Transverse colon (tissue), 3 donors: ENCODE results near the gene DDX17.

Experiments
- EP300 ChIP-seq: sonication (generic); formaldehyde crosslinking; IDR thresholded peaks from one replicate; pipeline ENCODE4 v1.6.1; 2017; ENCODE audit warnings: antibody characterized with exemption, low read depth
- POLR2A ChIP-seq: fragments of 450-650 bp; IDR thresholded peaks from one replicate; pipeline ENCODE4 v1.6.1; 2016; ENCODE audit warnings: antibody characterized with exemption, mild to moderate bottlenecking, moderate library complexity
- TF ChIP-seq, protein P1 (sequence below), 5 experiments: fragments of 200-600 bp in 3 of 5; fragments of 450-650 bp in 2 of 5; sonication (generic) in 3 of 5; IDR thresholded peaks; 1 replicate in 2 of 5; 2 replicates in 3 of 5; pipeline ENCODE4 v1.5.1; 2016 to 2017; ENCODE audit warnings: antibody characterized with exemption in 5 of 5, inconsistent platforms in 3 of 5, mild to moderate bottlenecking in 2 of 5, moderate library complexity in 1 of 5

DNA sequence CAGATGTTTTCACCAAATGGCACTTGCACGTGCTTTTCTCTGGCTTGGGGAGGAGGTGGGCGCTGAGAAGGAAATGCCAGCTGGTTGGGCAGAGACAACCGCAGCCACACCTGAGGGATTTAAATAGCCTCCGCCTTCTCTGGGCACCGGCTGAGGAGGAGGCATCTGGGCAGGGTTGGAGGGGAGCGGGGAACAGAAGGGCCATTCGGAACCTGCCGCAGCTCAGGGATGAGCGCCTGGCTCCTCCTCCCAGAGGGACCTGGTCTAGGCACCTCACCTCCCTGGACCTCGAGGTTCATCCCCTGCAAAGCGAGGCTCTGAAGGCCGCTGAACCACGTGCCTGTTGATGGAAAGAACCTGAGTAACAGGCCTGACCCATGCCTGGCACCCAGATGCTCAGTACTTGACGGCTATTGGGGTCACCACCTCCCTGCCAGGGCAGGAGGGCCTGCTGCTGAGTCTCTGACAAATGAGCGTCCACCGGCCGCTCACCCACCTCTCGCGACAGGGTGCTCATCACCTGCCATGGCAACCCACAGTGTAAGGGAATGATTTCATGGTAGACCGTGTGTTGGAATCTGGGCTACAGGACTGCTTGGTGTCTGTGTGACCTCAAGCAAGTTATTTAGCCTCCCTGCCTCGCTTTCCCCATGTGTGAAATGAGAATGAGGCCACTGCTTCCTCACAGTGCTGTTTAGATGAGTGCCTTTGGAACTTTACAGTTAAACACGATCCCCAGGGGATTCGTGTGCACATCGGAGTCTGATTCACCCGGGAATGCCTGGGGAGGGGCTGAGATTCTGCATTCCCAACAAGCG lies 40.2 kb downstream of the DDX17 start:
- TF ChIP-seq, protein P1, sequence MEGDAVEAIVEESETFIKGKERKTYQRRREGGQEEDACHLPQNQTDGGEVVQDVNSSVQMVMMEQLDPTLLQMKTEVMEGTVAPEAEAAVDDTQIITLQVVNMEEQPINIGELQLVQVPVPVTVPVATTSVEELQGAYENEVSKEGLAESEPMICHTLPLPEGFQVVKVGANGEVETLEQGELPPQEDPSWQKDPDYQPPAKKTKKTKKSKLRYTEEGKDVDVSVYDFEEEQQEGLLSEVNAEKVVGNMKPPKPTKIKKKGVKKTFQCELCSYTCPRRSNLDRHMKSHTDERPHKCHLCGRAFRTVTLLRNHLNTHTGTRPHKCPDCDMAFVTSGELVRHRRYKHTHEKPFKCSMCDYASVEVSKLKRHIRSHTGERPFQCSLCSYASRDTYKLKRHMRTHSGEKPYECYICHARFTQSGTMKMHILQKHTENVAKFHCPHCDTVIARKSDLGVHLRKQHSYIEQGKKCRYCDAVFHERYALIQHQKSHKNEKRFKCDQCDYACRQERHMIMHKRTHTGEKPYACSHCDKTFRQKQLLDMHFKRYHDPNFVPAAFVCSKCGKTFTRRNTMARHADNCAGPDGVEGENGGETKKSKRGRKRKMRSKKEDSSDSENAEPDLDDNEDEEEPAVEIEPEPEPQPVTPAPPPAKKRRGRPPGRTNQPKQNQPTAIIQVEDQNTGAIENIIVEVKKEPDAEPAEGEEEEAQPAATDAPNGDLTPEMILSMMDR (IDR thresholded peaks at IDR 0.05): no peak
- TF ChIP-seq POLR2A (no peak), EP300 (no peak)
